HS-5 (cell line): ENCODE measurements around the gene GYG1.

ENCODE experiments used
- DNase-seq: peaks from one replicate; pipeline ENCODE4 v3.0.0-alpha.2; 2012; ENCODE audit warnings: low read depth

The GYG1 gene

DNA sequence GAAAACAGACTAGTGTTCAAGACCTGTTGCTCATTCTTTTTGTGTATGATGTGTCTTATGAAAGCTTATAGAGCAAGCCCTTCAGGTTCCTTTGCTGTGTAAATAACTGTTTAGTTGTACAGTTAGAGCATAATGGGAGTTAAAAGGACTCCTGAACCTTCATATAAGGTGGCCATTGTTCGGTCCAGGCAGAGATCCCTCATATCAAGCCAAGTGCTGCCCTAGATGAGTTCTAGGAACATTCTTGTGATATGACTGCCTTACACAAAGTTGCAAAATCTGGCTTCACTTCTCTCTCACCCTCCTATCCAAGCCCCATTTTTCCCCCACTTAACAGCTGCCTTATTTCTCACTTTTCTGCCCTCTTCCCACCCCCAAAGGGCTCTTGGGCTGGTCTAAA is 26.9 kb downstream of the GYG1 start:
- no peak for DNase-seq

DNA sequence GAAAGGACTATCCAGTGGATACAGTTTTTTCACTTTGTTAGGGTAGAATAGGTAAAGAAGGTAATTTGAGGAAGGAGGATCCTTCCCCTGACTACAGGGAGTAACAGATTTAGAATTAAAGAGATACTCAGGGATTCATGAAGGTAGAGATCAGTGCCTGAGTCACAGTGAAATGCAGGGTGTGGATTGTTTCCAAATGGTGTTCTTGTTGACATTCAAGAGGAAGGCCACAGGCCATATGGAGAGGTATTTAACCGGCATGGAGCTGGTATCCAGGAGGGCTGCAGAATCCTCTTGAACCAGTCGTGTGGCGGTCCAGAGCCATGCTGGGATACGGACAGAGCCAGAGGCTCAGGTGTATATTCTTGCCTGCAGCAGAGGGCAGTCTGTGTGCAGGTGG is 28.2 kb downstream of the GYG1 start:
- no peak for DNase-seq

DNA sequence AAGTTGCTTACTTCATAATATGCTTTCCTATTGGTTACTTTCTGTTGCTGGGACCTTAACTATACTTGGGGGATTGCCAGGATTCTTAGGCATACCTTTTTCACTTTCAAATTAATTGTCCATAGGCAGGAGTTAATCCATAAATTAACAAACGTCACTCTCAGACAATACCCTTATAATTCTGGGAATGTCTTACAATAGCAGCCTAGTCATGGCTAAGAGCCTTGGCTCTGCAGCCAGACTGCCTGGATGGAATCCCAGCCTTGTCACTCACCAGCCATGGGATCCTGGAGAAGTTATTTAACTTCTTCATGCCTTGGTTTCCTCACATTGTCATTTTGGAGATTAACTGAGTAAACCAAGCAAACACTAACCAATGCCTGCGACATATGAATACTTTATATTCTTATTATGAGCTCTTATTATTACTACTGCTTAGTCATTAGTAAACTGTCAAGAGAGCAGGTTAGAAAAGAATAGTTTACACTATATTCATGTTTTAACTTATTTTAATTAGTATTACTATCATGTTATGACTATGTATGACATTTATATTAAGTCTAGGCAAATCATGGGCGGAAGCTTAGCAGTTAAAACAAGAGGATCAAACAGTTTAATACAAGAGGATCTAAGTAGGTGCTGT is 29.0 kb downstream of the GYG1 start:
- DNase-seq = no peak

DNA sequence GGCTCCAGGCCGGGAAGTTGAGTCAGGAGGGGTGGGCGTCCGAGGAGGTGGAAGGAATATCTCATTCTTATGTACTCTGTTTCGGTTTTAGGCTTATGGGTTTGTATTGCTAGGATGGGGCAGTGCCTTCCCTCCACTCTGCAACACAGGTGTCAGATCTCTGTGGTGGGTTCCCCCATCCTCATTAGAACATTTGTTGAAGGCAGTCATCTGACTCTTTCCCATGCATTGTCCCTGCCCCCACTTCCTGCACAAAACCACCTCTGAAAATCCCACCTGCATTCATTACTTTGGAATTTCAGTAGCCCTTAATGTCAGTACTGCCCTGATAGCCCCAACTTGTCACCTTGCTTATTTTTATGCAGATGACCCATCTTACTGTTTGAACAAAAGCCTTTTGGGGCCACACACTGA is 29.5 kb downstream of the GYG1 start:
- DNase-seq = no peak

DNA sequence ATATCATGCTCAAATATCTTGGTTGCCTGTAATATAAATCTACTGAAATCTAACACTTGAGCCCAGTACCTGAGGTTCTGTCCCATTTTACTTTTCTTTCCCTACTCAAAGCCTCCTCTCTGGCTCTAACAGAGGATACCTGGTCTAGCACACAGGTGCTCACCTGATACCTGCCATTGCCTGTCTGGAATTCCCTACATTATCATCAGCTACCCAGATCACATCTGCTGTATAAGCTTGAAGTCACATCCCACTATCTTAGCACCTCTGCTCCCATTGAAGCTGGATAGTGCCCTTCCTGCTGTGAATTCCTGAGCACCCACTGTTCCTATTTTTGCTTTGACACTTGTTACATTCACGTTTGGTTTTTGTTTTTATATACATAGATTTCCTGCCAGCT is 30.5 kb downstream of the GYG1 start:
- no peak for DNase-seq

DNA sequence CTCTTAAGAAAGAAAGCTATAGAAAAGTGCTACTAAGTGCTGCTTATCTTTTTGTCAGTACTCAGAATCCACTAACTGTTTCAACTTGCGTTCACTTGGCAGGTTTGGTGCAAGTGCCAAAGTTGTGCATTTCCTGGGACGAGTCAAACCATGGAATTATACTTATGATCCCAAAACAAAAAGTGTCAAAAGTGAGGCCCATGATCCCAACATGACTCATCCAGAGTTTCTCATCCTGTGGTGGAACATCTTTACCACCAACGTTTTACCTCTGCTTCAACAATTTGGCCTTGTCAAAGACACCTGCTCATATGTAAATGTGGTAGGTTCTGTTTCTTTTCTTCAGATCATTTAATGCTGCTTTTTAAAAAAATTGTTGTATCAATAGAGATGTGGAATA is 32.6 kb downstream of the GYG1 start:
- no peak for DNase-seq

DNA sequence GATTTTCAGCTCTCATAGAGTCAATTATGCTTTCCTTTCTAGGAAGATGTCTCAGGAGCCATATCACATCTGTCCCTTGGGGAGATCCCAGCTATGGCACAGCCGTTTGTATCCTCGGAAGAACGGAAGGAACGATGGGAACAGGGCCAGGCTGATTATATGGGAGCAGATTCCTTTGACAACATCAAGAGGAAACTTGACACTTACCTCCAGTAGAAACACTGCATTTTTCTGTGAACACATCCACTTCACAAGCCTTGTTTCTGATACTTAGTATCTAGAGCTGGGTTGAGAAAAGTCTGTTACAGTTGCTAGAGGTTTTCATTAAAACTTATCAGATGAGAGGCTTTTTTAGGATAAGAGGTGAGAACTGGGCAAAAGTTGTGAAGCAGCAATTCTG is 35.4 kb downstream of the GYG1 start:
- DNase-seq = no peak

DNA sequence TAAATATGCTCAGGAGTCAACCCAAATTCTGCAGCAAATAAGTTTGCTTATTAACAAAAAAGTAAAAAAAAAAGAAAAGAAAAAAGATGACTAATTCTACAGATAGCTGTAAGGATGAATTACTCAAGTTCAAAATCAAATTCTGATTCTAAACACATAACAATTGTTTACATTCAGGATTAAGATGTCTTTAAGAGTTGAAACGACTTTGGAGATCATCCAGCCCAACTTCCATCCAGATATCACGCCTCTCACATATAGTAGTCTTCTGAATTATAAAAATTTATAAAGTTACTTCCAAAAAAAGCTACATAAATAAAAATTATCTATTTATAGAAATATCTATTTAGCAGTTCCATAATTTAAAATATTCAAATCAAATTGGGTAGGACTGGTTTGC is 39.8 kb downstream of the GYG1 start:
- no peak for DNase-seq

DNA sequence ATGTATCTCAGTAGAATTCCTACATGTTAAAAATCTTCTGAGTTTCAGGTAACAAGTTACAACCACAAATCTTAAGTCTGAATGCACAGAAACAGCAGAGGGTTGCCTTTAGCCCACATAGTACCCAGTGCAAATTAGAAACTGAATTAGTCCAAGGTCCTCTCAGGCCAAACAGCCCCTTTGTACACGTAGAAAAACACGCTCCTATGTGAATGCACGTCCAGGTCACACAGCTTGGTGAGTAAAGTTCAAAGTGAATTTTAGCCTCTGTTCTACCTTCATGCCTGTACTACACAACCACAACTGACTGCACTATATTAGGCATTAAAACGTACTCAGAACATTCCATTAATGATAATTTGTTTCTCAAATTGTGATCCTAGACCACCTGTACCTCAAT is 46.3 kb downstream of the GYG1 start:
- DNase-seq = no peak

DNA sequence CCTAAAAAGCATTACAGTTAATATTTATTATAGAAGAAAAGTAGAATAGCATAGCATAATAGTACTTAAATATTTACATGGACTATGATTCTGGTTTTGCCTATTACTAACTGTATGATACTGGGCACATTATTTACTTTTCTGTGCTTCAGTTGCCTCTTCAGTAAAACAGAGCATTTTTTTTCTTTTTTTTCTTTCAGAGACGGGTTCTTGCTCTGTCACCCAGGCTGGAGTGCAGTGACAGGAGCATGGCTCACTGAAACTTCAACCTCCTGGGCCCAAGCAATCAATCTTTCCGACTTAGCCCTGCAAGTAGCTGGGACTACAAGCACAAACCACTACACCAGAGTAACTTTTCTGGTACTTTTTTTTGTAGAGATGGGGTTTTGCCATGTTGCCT is 47.0 kb downstream of the GYG1 start:
- no peak for DNase-seq

DNA sequence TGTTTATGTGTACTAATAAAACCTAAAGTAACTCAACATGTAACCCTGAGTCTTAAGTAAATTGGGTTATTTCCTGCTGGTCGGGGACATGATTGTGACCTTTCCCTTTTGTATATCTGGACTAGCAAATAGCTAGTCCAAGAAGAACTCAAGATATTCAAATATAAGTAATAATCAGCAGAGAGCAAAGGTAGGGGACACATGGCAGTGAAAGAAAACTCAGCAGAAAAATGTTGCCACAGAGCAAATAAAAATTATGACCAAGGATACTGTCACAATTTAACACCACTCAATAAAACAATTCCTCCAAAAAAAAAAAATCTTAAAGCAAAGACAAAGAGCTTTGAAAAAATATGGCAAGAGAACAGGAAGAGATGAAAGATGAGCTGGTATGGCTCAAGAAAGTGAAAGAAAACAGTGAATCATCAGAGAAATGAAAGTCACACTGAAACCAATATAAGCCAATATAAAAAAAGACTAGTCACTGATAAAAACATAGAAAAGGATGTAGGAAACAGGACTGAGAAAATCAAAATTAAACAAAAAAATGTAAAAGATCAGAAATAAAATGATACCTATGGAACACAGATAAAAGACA is 51.5 kb downstream of the GYG1 start:
- DNase-seq = peak; percentile 26

DNA sequence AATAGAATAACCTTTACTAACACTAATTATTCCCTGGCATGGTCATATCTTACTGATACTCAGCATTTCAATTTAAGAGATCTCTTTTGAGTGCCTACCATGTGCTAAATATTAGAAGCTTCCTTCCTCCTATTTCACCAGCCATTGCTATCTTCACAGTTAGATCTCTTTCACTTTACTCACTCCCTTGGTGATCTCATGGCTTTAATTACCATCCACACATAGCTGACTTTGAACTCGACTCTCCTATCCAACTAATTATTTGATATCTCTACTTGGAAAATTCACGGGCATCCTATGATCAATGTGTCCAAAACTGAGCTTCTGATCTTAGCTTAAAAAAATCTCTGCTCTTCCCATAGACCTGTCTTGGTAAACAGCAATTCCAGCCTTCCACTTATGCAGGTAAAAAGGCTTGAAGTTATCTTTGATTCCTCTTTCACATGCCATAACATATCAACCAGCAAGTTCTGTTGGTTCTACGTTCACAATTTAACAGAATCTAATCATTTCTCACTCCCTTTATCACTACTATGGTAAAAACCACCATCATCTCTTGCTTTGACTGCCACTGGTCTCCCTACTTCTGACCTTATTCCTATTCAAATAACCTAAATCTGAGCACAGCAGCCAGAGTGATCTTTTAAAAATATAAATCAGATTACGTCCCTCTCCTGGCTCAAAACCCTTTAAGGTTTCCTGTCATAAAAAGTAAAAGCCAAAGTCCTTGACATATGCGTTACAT is 53.2 kb downstream of the GYG1 start:
- no peak for DNase-seq

DNA sequence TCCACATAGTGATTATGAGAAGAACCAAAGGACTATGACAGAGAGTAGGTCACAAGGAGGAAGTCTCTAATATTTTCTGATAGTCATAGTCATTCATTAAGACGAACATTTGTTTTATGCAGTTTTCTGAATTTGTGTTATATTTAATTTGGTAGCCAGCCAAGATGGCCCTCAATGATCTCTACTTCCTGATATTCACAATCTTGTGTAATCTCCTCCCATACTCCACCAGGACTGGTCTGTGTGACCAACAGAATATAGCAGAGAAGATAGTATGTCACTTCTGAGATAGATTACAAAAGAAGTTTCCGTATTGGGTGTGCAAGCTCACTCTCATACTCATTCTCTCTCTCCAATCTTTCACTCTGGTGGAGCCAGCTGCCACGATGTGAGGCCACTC is 64.2 kb downstream of the GYG1 start:
- no peak for DNase-seq

DNA sequence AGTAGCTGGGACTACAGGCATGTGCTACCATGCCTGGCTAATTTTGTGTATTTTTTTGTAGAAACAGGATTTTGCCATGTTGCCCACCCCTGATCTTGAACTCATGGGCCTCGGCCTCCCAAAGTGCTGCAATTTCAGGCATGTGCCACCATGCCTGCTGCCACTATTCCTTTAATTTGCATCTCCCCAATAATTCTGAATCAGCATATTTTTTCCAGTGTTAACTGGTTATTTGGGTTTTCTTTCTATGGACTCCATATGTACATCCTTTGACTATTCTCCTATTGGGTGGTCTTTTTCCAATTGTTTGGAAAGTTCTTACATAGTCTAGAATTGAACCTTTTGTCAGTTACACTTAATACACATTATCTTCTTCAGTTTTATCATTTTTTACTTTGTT is 66.9 kb downstream of the GYG1 start:
- DNase-seq = no peak

DNA sequence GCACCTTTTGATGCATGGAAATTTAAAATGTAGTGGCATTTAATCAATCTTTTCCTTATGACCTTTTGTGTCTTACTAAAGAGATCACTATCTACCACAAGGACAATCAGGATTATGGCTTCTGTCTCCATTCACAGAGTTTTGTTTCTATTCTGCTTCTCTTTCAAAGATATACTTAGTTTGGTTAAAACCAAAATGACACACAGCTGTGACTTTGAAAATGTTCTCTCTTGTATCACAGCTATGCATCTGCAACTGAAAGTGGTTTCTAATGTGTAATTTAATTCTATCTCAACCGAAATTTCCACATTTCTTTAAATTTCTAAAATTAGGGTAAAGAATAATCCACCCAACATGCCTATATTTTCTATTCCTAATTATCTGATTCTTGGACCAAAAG is 67.3 kb downstream of the GYG1 start:
- DNase-seq = no peak

DNA sequence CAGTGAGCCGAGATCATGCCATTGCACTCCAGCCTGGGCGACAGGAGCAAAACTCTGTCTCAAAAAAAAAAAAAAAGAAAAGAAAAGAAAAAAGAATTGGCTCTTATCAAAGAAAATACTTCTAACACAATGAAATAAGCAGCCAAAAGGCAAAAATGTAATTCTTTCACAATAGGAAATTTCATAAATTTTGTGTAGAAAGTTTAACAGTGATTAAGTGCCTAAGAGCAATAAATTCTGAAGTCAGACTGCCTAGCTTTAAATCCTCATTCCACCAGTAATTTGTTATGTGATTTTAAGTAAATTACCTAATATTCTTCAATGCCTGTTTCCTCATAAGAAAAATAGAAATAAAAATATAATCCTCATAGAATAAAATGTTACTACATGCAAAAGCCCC is 70.4 kb downstream of the GYG1 start:
- DNase-seq = no peak

DNA sequence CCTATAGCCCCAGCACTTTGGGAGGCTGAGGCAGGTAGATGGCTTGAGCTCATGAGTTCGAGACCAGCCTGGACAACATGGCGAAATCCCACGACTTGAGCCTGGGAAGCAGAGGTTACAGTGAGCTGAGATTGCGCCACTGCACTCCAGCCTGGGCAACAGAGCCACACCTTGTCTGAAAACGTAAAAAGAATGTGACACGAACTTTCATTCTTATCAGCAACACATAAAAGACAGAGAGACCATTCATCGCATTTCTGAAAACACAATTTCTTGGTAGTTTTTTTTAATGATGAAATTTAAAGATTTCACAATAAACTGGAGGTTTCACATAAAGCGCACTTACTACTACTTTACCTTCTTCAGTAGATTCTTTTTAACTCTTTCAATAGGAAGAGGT is 76.5 kb downstream of the GYG1 start:
- no peak for DNase-seq
